GM21360 (cell line): ENCODE data around the gene SLC25A42.
"Not testable (repeated sequence)": the region's sequence is repeated elsewhere in the genome, so short reads cannot be mapped to it uniquely, and the experiment has no call there.

Experiments
- ATAC-seq: cut with Tn5 transposase; IDR thresholded peaks from one replicate; pipeline ENCODE4 v1.9.1; 2021; ENCODE audit warnings: mild to moderate bottlenecking, moderate library complexity; ENCODE audit not compliant: unreplicated experiment

SLC25A42 gene

DNA sequence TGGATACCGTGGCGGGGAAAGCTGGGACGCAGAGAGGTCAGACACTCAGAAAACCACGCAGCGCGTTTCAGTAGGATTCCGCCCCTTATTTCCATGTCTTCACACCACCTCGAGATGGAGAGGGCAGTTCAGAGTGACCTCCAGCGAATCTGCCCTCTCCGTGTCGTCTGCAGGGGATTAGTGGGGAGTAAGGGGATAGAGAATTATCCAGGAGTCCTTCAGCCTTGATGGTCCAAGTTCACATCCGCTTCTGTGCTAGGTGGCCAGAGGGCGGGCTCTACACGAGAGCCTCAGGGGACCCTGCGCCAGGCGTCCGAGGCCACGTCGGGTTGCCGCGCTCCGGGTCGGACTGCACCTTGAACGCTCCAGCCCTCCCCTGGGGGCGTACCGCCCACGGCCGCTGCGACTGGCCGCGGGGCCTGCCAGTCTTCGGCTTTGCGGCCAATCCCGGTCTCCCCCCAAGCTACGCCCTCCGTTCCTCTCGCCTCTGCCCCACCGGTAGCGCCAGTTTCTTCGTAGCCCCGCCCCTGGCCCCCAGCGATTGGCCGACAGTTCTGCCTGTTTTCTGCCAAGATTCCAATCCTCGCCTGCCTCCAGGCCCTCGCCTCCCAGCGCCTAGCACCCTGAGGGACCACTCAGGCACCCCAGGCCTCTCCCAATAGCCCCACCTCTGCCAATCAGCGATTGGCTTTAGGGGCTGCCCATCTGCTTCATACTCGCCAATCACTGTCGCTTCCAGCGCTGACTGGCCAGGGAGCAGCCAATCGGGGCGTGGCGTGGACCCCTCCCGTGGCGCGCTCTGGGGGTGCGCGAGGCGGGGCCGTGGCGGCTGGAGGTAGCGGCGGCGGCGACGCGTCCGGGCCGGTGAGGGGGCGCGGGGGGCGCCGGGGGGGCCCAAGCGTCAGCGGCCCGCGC lies at the start of gene SLC25A42:
TSS of gene SLC25A42 (plus strand) at position 812 of the 915 bp plus-strand sequence. CDS start 32,131 bp downstream, outside the sequence.
- ATAC-seq: peak; percentile 80

GRCh38 chr19:19021115-19021514 lies 42.7 kb upstream of the SLC25A42 start:
- ATAC-seq: no peak

DNA sequence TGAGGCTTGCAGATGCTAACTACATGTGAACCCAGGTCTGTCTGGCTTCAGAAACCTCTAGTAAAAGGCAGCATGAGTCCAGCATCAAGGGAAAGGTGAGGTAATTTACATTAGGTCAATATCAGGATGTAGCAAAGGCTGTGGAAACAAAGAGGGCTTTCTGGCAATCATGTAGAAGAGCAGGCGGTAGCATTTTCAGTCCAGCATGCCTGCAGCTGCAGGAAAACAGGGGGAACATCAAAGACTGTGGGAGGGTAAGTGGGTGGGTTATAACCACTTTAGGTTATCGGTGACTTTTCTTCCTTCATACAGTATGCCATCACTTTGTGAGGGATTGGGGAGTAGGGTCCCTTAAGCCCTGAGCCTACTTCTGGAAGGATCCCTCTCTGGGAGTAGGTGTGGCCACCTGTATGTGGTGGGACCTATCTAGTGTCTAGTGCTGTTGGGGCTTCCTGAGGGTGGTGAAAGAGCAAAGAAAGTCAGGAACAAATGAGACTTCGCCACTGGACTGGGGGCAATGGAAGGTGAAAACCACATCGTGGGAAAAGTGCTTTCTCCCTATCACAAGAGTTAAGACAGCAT lies 41.3 kb upstream of the SLC25A42 start:
- no peak for ATAC-seq

- not testable (repeated sequence) for ATAC-seq
Observed at GRCh38 chr19:19023376-19023775, 40.4 kb upstream of the SLC25A42 start.

DNA sequence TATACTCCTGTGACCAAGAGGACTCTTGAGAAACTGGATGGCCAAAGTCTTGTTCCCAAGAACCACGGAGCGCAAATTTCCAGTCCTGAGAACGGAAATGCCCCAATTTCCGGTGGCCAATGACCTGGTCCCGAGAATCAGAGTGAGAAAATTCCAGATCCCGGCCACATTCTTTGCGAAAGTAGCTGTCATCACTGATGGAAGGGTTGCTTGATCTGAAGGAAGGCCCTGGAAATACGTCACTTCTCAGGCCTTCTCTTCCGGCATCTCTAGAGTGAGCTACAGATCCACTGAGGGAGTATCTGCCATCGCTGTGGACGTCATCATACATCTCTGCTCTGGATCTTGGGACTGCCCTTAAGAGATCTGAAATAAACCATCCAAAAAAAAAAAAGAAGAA lies 37.9 kb upstream of the SLC25A42 start:
- ATAC-seq: no peak

GRCh38 chr19:19026299-19026971 lies 37.4 kb upstream of the SLC25A42 start:
- ATAC-seq: no peak

DNA sequence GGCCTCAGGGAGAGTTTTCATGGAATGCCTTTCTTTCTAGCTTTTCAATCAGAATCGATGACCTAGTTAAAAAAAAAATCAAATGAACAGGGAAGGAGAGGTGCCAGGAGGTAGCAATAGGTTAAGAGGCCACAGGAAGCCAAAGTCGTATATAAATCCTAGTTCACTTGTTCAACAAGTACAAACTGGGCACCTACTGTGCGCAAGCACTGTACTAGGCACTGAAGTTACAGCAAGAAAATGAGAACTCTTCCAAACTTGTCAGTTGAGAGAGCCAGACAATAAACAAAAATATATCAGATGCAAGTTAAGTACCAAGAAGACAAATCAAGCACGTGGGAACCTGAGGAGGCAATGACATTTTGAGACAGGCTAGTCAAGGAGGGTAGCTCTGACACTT lies 36.6 kb upstream of the SLC25A42 start:
- ATAC-seq: no peak

- ATAC-seq: no peak
Observed at GRCh38 chr19:19028526-19028925, 35.3 kb upstream of the SLC25A42 start.

DNA sequence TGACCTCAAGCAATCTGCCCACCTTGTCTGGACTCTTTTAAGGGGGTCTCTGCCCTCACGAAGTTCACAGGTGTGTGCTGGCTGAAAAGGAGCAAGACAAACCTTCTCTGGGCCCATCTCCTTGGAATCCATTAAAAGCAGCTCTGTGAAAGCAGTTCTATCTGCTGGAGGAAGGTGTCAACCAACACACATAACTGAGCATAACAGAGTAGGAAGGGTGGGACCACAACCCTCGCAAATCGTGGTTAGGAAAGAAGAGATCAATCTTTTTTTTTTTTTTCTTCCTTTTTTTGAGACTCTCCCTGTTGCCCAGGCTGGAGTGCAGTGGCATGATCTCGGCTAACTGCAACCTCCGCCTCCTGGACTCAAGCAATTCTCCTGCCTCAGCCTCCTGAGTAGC lies 31.9 kb upstream of the SLC25A42 start:
- ATAC-seq: no peak

- ATAC-seq: peak; percentile 14
Observed at GRCh38 chr19:19032420-19033175, 31.2 kb upstream of the SLC25A42 start.

GRCh38 chr19:19033176-19033425 lies 30.7 kb upstream of the SLC25A42 start:
- ATAC-seq: no peak

- ATAC-seq: peak; percentile 54
Observed at GRCh38 chr19:19033426-19034203, 30.2 kb upstream of the SLC25A42 start, which contains the start of the genes ARMC6 and SUGP2. Gene ARMC6, plus strand, starts transcription at chr19:19033603. Its CDS starts 607 bp downstream, at chr19:19034210. Gene SUGP2, minus strand, starts transcription at chr19:19033517. Its CDS starts 2,446 bp downstream, at chr19:19031071.

GRCh38 chr19:19034204-19034624 lies 29.6 kb upstream of the SLC25A42 start:
- peak; percentile 33 for ATAC-seq

DNA sequence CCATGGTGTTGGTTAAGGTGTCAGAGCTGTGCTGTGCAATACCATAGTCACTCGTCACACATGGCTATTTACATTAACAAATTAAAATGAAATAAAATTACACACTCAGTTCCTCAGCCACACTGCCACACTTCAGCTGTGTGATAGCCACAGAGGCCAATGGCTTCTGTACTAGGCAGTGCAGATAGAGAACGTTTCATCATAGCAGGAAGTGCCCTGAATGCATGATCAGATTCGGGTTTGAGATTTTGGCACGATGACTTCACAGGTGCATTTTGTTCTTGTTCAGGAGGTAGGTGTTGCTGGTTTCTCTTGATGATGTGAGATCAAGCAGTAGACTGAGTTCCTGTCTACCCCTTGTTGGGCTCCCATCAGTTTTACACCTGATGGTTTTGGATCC lies 23.9 kb upstream of the SLC25A42 start:
- ATAC-seq: no peak

DNA sequence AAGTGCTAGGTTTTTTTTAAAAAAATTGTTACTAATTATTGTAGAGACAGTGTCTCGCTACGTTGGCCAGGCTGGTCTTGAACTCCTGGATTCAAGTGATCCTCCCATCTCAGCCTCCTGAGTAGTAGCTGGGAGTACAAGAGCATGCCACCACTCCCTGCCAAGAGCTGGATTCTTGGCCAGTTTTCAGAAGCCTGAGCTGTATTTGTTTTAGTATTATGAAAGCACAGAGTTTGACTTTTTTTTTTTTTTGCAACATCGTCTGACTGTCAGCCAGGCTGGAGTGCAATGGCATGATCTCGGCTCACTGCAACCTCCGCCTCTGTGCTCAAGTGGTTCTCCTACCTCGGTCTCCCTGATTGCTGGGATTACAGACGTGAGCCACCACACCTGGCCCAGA lies 23.4 kb upstream of the SLC25A42 start:
- ATAC-seq: no peak

- ATAC-seq: no peak
Observed at GRCh38 chr19:19042732-19043280, 21.0 kb upstream of the SLC25A42 start.

GRCh38 chr19:19043481-19043880 lies 20.3 kb upstream of the SLC25A42 start:
- no peak for ATAC-seq

DNA sequence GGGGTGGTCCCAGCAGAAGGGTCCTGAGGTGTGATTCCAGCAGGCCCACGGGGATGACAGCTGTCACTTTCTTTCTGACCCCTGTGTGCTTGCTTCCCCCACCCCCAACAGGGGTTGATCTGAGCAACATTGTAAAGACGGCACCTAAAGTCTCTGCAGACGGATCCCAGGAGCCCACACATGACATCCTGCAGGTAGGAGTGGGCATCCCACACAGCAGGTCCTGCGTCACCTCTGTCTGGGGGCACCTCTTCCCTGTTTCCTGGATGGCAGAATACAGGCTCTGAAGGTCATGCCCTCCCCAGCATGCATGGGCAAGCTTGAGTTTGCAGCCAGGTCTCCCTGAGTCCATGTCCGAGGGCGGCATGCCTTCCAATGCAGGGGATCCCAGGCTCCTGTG lies 19.9 kb upstream of the SLC25A42 start:
- no peak for ATAC-seq

DNA sequence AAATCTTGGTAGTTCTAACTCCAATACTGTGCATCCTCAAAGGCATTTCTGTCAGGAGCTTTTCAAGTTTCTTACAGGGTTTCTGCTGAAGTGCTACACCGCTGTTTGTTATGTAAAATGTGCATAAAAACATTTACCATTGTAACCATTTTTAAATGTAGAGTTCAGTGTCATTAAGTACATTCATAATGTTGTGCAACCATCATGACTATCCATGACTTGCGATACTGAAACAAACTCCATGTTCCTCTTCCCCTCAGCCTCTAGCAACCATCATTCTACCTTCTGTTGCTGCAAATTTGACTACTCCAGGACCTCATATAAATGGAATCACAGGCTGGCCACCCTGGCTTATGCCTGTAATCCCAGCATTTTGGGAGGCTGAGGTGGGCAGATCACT lies 14.4 kb upstream of the SLC25A42 start:
- no peak for ATAC-seq

DNA sequence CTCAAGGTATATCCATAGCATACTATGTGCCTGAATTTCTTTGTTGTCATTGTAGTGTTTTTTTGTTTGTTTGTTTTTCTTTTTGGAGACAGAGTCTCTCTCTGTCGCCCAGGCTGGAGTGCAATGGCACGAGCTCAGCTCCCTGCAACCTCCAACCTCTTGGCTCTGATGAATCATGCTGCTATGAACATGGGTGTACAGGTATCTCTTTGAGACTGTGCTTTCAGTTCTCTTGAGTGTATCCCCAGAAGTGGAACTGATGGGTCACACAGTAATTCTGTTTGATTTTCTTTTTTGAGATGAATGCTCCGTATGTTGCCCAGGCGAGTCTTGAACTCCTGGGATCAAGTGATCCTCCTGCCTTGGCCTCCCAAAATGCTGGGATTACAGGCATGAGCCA lies 13.7 kb upstream of the SLC25A42 start:
- ATAC-seq: no peak
